OCI-LY7 (cell line): Measurements from ENCODE around the gene FBXL14. TPM values are rescaled to one million over a fixed set of nuclear protein-coding genes. Genes with fewer than 3 reads are reported as not detected.

Experiments
- BruUV-seq: library from RNA; stranded (reverse); fragments of 400-500 nt; replicated peaks from 2 replicates; lab custom pipeline; 2021; lab: Mats Ljungman, UMichigan
- CTCF ChIA-PET: fragments of 300-600 bp; sonication (Branson Sonifier 250); formaldehyde crosslinking; loops from one replicate; lab custom pipeline; 2022; ENCODE audit warnings: antibody characterized with exemption; ENCODE audit not compliant: unreplicated experiment; lab: Charles Lee
- POLR2A ChIA-PET: fragments of 300-600 bp; sonication (Branson Sonifier 250); formaldehyde crosslinking; loops from one replicate; lab custom pipeline; 2022; ENCODE audit warnings: antibody characterized with exemption; lab: Charles Lee
- DNase-seq: peaks from one replicate; pipeline ENCODE4 v3.0.0-alpha.2; 2015; ENCODE audit warnings: low spot score
- H2AFZ ChIP-seq: fragments of 200-600 bp; sonication (generic), shearing (Covaris generic); 2 replicates; pipeline ENCODE4 v1.6.1; 2014; ENCODE audit warnings: mild to moderate bottlenecking, antibody characterized with exemption, low read length, moderate library complexity
- H3K27ac ChIP-seq: fragments of 200-600 bp; sonication (generic); 2 replicates; pipeline ENCODE4 v1.5.1; 2014; ENCODE audit warnings: mixed run types, low read depth, mild to moderate bottlenecking, moderate library complexity, low read length, inconsistent platforms; ENCODE audit not compliant: poor library complexity, severe bottlenecking
- H3K36me3 ChIP-seq: fragments of 200-600 bp; sonication (generic); 2 replicates; pipeline ENCODE4 v1.6.1; 2014; ENCODE audit warnings: mild to moderate bottlenecking, antibody characterized with exemption, low read length, moderate library complexity, mixed read lengths; ENCODE audit not compliant: insufficient read depth
- H3K4me1 ChIP-seq: fragments of 200-600 bp; sonication (generic); 2 replicates; pipeline ENCODE4 v1.5.1; 2014; ENCODE audit warnings: mild to moderate bottlenecking, low read length; ENCODE audit not compliant: insufficient read depth, poor library complexity, severe bottlenecking
- H3K4me2 ChIP-seq: fragments of 200-600 bp; sonication (generic); 2 replicates; pipeline ENCODE4 v1.6.1; 2014; ENCODE audit warnings: mild to moderate bottlenecking, low read length
- H3K4me3 ChIP-seq: fragments of 200-600 bp; sonication (generic); 2 replicates; pipeline ENCODE4 v1.5.1; 2014; ENCODE audit warnings: mild to moderate bottlenecking, low read depth, low read length; ENCODE audit not compliant: poor library complexity, severe bottlenecking
- H3K79me2 ChIP-seq: fragments of 200-600 bp; sonication (generic); 2 replicates; pipeline ENCODE4 v1.6.1; 2016; ENCODE audit warnings: low read depth, mild to moderate bottlenecking, low read length, moderate library complexity, mixed read lengths; ENCODE audit not compliant: insufficient read depth
- H3K9me2 ChIP-seq: fragments of 200-600 bp; sonication (generic); 2 replicates; pipeline ENCODE4 v1.6.1; 2016; ENCODE audit warnings: mild to moderate bottlenecking, low read length, mixed read lengths; ENCODE audit not compliant: insufficient read depth
- H3K9me3 ChIP-seq: fragments of 200-600 bp; sonication (generic); 2 replicates; pipeline ENCODE4 v1.6.1; 2014; ENCODE audit warnings: mild to moderate bottlenecking, mixed run types, low read length, mixed read lengths
- H4K20me1 ChIP-seq: fragments of 200-600 bp; sonication (generic); 2 replicates; pipeline ENCODE4 v1.6.1; 2014; ENCODE audit warnings: mild to moderate bottlenecking, antibody characterized with exemption, low read length, moderate library complexity, mixed read lengths; ENCODE audit not compliant: insufficient read depth
- EZH2phosphoT487 ChIP-seq: fragments of 200-600 bp; sonication (generic); IDR thresholded peaks from 2 replicates; pipeline ENCODE4 v1.6.1; 2018; ENCODE audit warnings: low read depth, borderline replicate concordance, mild to moderate bottlenecking, mixed run types, antibody characterized with exemption, low read length, moderate library complexity, mixed read lengths
- intact Hi-C: fragments of 100-400 bp; cut with micrococcal nuclease; formaldehyde crosslinking; loops from one replicate; pipeline ENCODE4 v1.10.0; 2022; ENCODE audit not compliant: unreplicated experiment
- total RNA-seq, 2 experiments: library from RNA; depleted of rRNA in 1 of 2; stranded (reverse); fragments of >200 nt in 1 of 2; shearing (Covaris generic) in 1 of 2; gene quantifications; 2 replicates each; pipeline ENCODE4 v1.2.3, GENCODE V29; 2014 to 2022
- TF ChIP-seq, protein P1 (sequence below): fragments of 200-600 bp; sonication (generic); conservative IDR thresholded peaks from 2 replicates; pipeline ENCODE4 v1.5.1; 2014; ENCODE audit warnings: mild to moderate bottlenecking, antibody characterized with exemption, low read length, moderate library complexity, mixed read lengths

The FBXL14 gene
- total RNA-seq, 2 experiments from 2014 or later, result 33.4 to 45.5 TPM

DNA sequence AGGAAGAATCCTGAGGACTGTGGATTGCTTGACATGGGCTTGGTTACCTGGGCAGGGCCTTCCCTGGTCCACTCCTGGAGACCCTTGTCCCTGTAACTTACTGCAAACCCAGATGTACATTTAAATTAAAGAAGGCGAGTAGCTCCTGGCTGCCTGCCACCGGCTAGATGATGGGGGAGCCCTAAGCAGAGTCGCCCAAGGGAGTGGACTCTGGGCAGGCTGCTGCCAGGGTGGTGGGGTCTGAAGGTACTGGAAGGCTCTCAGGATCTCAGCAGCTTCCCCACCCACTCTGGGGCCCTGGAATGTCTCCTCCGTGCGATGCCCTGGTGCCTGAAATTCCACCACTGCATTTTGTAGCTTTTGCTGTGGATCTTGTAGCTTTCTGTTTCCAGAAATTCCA lies 74.7 kb downstream of the FBXL14 start:
- Histone ChIP-seq H2AFZ (no peak overlapping the region), H3K27ac (no peak overlapping the region), H3K4me3 (no peak overlapping the region), H4K20me1 (no peaks in the 10 kb centered on the region), H3K36me3 (no peaks in the 10 kb centered on the region), H3K9me2 (no peaks in the 10 kb centered on the region), H3K4me1 (peaks cover 13% of the 10 kb centered on the region), H3K79me2 (no peaks in the 10 kb centered on the region), H3K4me2 (no peak overlapping the region), H3K9me3 (peaks cover 11% of the 10 kb centered on the region; the same call in 1 of the 2 replicates)
- ChIA-PET POLR2A (interaction anchor here (0.6 kb wide), 1 partner anchor 92 kb away, joined by 3 read pairs; no protein-coding TSS in a partner anchor), CTCF (no interaction called here)
- no peak for TF ChIP-seq EZH2phosphoT487
- TF ChIP-seq, protein P1, sequence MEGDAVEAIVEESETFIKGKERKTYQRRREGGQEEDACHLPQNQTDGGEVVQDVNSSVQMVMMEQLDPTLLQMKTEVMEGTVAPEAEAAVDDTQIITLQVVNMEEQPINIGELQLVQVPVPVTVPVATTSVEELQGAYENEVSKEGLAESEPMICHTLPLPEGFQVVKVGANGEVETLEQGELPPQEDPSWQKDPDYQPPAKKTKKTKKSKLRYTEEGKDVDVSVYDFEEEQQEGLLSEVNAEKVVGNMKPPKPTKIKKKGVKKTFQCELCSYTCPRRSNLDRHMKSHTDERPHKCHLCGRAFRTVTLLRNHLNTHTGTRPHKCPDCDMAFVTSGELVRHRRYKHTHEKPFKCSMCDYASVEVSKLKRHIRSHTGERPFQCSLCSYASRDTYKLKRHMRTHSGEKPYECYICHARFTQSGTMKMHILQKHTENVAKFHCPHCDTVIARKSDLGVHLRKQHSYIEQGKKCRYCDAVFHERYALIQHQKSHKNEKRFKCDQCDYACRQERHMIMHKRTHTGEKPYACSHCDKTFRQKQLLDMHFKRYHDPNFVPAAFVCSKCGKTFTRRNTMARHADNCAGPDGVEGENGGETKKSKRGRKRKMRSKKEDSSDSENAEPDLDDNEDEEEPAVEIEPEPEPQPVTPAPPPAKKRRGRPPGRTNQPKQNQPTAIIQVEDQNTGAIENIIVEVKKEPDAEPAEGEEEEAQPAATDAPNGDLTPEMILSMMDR, result no peak
- DNase-seq, result no peak
- no TSS peak for BruUV-seq
- intact Hi-C loops, result no loop called here

DNA sequence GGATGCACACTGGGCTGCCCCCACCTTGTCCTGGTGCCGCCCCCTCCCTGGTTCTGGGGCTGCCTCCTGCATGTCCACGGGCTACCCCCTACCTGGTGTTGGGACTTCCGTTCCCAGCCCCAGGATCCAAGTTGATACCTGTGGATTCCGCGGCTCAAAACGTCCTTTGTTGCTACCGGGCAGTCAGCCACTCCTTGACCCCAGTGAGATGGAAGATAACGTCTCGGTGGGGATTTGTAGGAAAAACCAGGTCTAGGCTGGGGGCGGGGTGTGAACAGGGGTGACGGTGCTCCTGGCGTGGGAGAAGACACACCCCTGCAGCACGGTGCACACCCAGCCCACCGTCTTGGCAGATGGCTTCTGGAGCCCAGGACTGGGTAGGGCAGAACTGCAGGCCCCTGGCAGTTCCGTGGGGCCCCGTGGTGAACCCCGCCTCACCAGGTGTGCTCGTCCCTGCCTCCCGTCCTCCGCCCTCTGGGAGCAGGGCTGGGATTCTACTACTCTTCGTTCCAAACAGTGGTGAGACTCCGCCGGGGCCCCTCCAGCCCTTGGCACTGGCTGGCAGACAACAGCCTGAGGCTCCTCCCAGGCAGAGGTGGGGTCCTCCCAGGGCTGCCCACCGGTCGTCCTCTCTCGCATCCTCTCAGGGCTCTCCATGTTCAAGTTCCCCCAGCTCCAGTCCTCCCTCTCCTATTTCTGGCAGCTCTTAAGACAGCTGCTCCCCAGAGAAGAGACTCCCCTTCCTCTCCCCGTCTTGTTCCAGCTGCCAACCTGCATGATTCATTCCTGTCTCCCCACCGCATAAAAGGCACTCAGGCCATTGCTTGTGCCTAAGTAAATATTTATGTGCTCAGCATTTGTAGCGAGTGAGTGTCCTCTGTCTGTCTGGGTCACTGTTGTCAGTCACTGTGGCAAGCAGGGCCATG lies 75.5 kb downstream of the FBXL14 start:
- no TSS peak for BruUV-seq
- POLR2A ChIA-PET, result interaction anchor here (1.0 to 1.8 kb wide), 2 partner anchors 64 to 402 kb away, joined by 3 to 4 read pairs; no protein-coding TSS in a partner anchor

More for the DNA sequence above, 75.5 kb downstream of the FBXL14 start:
- TF ChIP-seq, protein P1, result no peak
- intact Hi-C loops, result no loop called here
- Histone ChIP-seq H3K9me2 (no peaks in the 10 kb centered on the region), H4K20me1 (no peaks in the 10 kb centered on the region), H3K79me2 (no peaks in the 10 kb centered on the region), H3K4me1 (peaks cover 13% of the 10 kb centered on the region), H3K27ac (no peak overlapping the region), H3K36me3 (no peaks in the 10 kb centered on the region), H3K9me3 (peaks cover 11% of the 10 kb centered on the region; the same call in 1 of the 2 replicates), H2AFZ (no peak overlapping the region), H3K4me3 (no peak overlapping the region), H3K4me2 (no peak overlapping the region)
- CTCF ChIA-PET, result interaction anchor here (0.5 to 1.2 kb wide), 3 partner anchors 64 to 413 kb away, joined by 3 to 4 read pairs (median 3); no protein-coding TSS in a partner anchor
- no peak for DNase-seq
